ENCODE measurements around the gene ANKDD1A. TPM values are rescaled to one million over a fixed set of nuclear protein-coding genes. Genes with fewer than 3 reads are reported as not detected.

The ANKDD1A gene
- total RNA-seq, 1 donor from 2014 or later, result 4.1 TPM

- DNase-seq (ENCODE audit: low spot score in 2 of 2, unreplicated experiment in 2 of 2), result no peak
- no peaks in the 10 kb centered on the region for H3K27me3 Mint-ChIP-seq (ENCODE audit: low read depth)
- no peaks in the 10 kb centered on the region for H3K36me3 Mint-ChIP-seq
- H3K27ac Mint-ChIP-seq, result no peak overlapping the region
- H3K4me1 Mint-ChIP-seq, result no peaks in the 10 kb centered on the region
- no peaks in the 10 kb centered on the region for H3K9me3 Mint-ChIP-seq
- TF ChIP-seq, protein P1, sequence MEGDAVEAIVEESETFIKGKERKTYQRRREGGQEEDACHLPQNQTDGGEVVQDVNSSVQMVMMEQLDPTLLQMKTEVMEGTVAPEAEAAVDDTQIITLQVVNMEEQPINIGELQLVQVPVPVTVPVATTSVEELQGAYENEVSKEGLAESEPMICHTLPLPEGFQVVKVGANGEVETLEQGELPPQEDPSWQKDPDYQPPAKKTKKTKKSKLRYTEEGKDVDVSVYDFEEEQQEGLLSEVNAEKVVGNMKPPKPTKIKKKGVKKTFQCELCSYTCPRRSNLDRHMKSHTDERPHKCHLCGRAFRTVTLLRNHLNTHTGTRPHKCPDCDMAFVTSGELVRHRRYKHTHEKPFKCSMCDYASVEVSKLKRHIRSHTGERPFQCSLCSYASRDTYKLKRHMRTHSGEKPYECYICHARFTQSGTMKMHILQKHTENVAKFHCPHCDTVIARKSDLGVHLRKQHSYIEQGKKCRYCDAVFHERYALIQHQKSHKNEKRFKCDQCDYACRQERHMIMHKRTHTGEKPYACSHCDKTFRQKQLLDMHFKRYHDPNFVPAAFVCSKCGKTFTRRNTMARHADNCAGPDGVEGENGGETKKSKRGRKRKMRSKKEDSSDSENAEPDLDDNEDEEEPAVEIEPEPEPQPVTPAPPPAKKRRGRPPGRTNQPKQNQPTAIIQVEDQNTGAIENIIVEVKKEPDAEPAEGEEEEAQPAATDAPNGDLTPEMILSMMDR (IDR thresholded peaks at IDR 0.05; ENCODE audit: unreplicated experiment), result no peak
- H3K4me3 Mint-ChIP-seq, result no peak overlapping the region
Measured at GRCh38 chr15:64926661-64927060, 15.0 kb downstream of the ANKDD1A start.

- Mint-ChIP-seq H3K27me3 (ENCODE audit: low read depth) (no peaks in the 10 kb centered on the region), H3K4me1 (no peaks in the 10 kb centered on the region), H3K9me3 (peaks cover under 1% of the 10 kb centered on the region), H3K36me3 (no peaks in the 10 kb centered on the region), H3K27ac (no peak overlapping the region), H3K4me3 (no peak overlapping the region)
- DNase-seq (ENCODE audit: low spot score in 2 of 2, unreplicated experiment in 2 of 2), result peak in 1 of 2 experiments; percentile 26
- TF ChIP-seq, protein P1 (IDR thresholded peaks at IDR 0.05; ENCODE audit: unreplicated experiment), result no peak
Measured at GRCh38 chr15:64928626-64929220, 17.0 kb downstream of the ANKDD1A start.

GRCh38 chr15:64930019-64930652 lies 18.4 kb downstream of the ANKDD1A start:
- DNase-seq (ENCODE audit: low spot score in 2 of 2, unreplicated experiment in 2 of 2), result peak in 1 of 2 experiments; percentile 29
- H3K4me1 Mint-ChIP-seq, result no peaks in the 10 kb centered on the region
- H3K36me3 Mint-ChIP-seq, result no peaks in the 10 kb centered on the region
- H3K27ac Mint-ChIP-seq, result no peak overlapping the region
- H3K27me3 Mint-ChIP-seq (ENCODE audit: low read depth), result no peaks in the 10 kb centered on the region
- TF ChIP-seq, protein P1 (IDR thresholded peaks at IDR 0.05; ENCODE audit: unreplicated experiment), result no peak
- H3K9me3 Mint-ChIP-seq, result peaks cover 5% of the 10 kb centered on the region
- no peak overlapping the region for H3K4me3 Mint-ChIP-seq

DNA sequence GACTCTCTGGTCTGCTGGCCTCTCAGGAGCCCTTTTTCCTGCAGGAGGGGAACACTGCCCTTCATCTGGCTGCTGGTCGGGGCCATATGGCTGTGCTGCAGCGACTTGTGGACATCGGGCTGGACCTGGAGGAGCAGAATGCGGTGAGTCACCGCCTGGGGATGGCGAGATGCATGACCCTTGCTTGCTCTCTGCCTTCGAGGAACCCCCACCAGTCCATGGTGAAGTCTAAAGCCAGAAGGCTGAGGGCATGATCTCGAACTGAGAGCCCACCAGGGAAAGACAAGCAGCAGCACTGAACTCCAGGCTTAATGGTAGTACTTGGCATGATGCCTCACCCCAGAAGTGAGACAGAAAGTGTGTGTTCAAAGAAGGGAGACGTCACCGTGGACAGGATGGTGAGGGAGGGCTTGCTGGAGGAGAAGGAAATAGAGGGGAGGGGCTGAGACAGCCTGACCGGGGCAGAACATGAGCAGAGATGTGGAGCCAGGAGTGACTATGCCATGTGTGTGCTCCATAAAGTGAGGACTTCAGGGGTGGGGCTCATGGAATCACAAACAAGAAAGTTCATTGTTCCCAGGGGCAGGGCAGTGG lies 19.2 kb downstream of the ANKDD1A start:
- no peaks in the 10 kb centered on the region for H3K4me1 Mint-ChIP-seq
- TF ChIP-seq, protein P1 (IDR thresholded peaks at IDR 0.05; ENCODE audit: unreplicated experiment), result no peak
- H3K4me3 Mint-ChIP-seq, result no peak overlapping the region
- peak in 1 of 2 experiments; percentile 37 for DNase-seq (ENCODE audit: low spot score in 2 of 2, unreplicated experiment in 2 of 2)
- H3K27me3 Mint-ChIP-seq (ENCODE audit: low read depth), result no peaks in the 10 kb centered on the region
- H3K36me3 Mint-ChIP-seq, result no peaks in the 10 kb centered on the region
- H3K9me3 Mint-ChIP-seq, result peaks cover 5% of the 10 kb centered on the region
- H3K27ac Mint-ChIP-seq, result no peak overlapping the region

DNA sequence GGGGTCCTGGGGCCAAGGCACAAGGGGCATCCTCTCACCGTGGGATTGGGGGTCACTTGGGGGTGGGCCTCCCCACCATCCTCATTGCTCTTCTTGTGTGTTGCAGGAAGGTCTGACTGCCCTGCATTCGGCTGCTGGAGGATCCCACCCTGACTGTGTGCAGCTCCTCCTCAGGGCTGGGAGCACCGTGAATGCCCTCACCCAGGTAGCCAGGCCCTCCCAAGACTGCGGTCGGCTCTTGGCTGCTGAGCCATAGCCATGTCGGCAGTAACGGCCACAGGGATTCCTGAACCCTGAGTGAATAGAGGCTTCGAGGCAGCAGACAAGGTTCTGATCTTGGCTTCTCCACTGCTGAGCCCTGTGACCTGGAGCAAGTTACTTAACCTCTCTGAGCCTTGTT lies 19.7 kb downstream of the ANKDD1A start:
- Mint-ChIP-seq H3K27me3 (ENCODE audit: low read depth) (no peaks in the 10 kb centered on the region), H3K27ac (no peak overlapping the region)
- peak in 1 of 2 experiments; percentile 19 for DNase-seq (ENCODE audit: low spot score in 2 of 2, unreplicated experiment in 2 of 2)

More for the DNA sequence above, 19.7 kb downstream of the ANKDD1A start:
- H3K9me3 Mint-ChIP-seq, result peaks cover 5% of the 10 kb centered on the region
- H3K36me3 Mint-ChIP-seq, result no peaks in the 10 kb centered on the region
- TF ChIP-seq, protein P1 (IDR thresholded peaks at IDR 0.05; ENCODE audit: unreplicated experiment), result no peak
- no peaks in the 10 kb centered on the region for H3K4me1 Mint-ChIP-seq
- H3K4me3 Mint-ChIP-seq, result no peak overlapping the region

All from mesothelial cell of epicardium (in vitro differentiated cells).